CD14-positive monocyte (primary cell): ENCODE data around the gene MTG2. TPM values are rescaled to one million over a fixed set of nuclear protein-coding genes. Genes with fewer than 3 reads are reported as not detected.

Experiments
- DNase-seq, 3 donors: peaks; one replicate each; pipeline ENCODE4 v3.0.0-alpha.2; 2011 to 2022
- H2AFZ ChIP-seq: 2 replicates; pipeline ENCODE4 v1.6.0; 2012; ENCODE audit warnings: mild to moderate bottlenecking, low read depth, low read length, inconsistent platforms; ENCODE audit not compliant: insufficient read depth, poor library complexity, severe bottlenecking
- H3K27ac ChIP-seq, 2 donors: 1 replicate in 1 of 2; 2 replicates in 1 of 2; pipeline ENCODE4 v1.5.1; 2012 to 2013; ENCODE audit warnings: low read length in 2 of 2, control low read depth in 1 of 2, inconsistent platforms in 1 of 2, low read depth in 1 of 2, mild to moderate bottlenecking in 1 of 2
- H3K27me3 ChIP-seq, 2 donors: one replicate each; pipeline versions ENCODE4 v1.6.0 to v1.6.1; 2011 to 2013; ENCODE audit warnings: low read length in 2 of 2; ENCODE audit not compliant: control insufficient read depth in 2 of 2, insufficient read depth in 2 of 2
- H3K36me3 ChIP-seq, 2 donors: replicated peaks in 1 of 2; 1 replicate in 1 of 2; 2 replicates in 1 of 2; pipeline versions ENCODE4 v1.5.1 to v1.6.1; 2012 to 2013; ENCODE audit warnings: low read length in 2 of 2, control low read depth in 1 of 2, inconsistent platforms in 1 of 2, mild to moderate bottlenecking in 1 of 2; ENCODE audit not compliant: insufficient read depth in 2 of 2, control insufficient read depth in 1 of 2
- H3K4me1 ChIP-seq, 2 donors: 1 replicate in 1 of 2; 2 replicates in 1 of 2; pipeline versions ENCODE4 v1.5.1 to v1.6.1; 2012 to 2013; ENCODE audit warnings: low read length in 2 of 2, control low read depth in 1 of 2, inconsistent platforms in 1 of 2, mild to moderate bottlenecking in 1 of 2, moderate library complexity in 1 of 2; ENCODE audit not compliant: insufficient read depth in 2 of 2, control insufficient read depth in 1 of 2
- H3K4me2 ChIP-seq: replicated peaks from 2 replicates; pipeline ENCODE3; 2012; ENCODE audit warnings: low read length, moderate library complexity, mild to moderate bottlenecking; ENCODE audit not compliant: poor library complexity, severe bottlenecking; ENCODE audit errors: extremely low read depth
- H3K4me3 ChIP-seq, 3 experiments: fragments of 200-600 bp in 1 of 3; sonication (generic) in 1 of 3; replicated peaks in 1 of 3; 1 replicate in 2 of 3; 2 replicates in 1 of 3; pipeline ENCODE4 v1.5.1; 2011 to 2013; ENCODE audit warnings: low read length in 3 of 3, mild to moderate bottlenecking in 3 of 3, control low read depth in 2 of 3, low read depth in 2 of 3, inconsistent platforms in 1 of 3, moderate library complexity in 1 of 3
- H3K79me2 ChIP-seq: 2 replicates; pipeline ENCODE4 v1.6.0; 2012; ENCODE audit warnings: mild to moderate bottlenecking, control low read depth, inconsistent platforms, low read length, moderate library complexity; ENCODE audit not compliant: insufficient read depth
- H3K9ac ChIP-seq: 2 replicates; pipeline ENCODE4 v1.6.0; 2017; ENCODE audit warnings: low read length, mild to moderate bottlenecking; ENCODE audit not compliant: insufficient read depth, poor library complexity, severe bottlenecking
- H3K9me3 ChIP-seq, 2 donors: replicated peaks in 1 of 2; 1 replicate in 1 of 2; 2 replicates in 1 of 2; pipeline versions ENCODE4 v1.5.1 to v1.6.1; 2012 to 2013; ENCODE audit warnings: low read length in 2 of 2, control low read depth in 1 of 2; ENCODE audit not compliant: control insufficient read depth in 1 of 2, insufficient read depth in 1 of 2
- H4K20me1 ChIP-seq: 2 replicates; pipeline ENCODE4 v1.6.0; 2012; ENCODE audit warnings: mild to moderate bottlenecking, low read length, control low read depth, moderate library complexity; ENCODE audit not compliant: insufficient read depth
- H3K27ac Mint-ChIP-seq, 7 donors: one replicate each; pipeline ENCODE4 v1.8.0; 2020; ENCODE audit warnings: mild to moderate bottlenecking in 7 of 7, mixed read lengths in 7 of 7, moderate library complexity in 6 of 7, inconsistent platforms in 2 of 7
- H3K27me3 Mint-ChIP-seq, 3 donors: one replicate each; pipeline ENCODE4 v1.8.0; 2021 to 2022; ENCODE audit warnings: low read depth in 3 of 3, mild to moderate bottlenecking in 3 of 3, mixed read lengths in 3 of 3, moderate library complexity in 3 of 3, inconsistent platforms in 1 of 3
- H3K36me3 Mint-ChIP-seq, 2 donors: one replicate each; pipeline ENCODE4 v1.8.0; 2020; ENCODE audit warnings: mixed read lengths in 2 of 2, inconsistent platforms in 1 of 2, mild to moderate bottlenecking in 1 of 2
- H3K4me1 Mint-ChIP-seq: one replicate; pipeline ENCODE4 v1.8.0; 2020; ENCODE audit warnings: mild to moderate bottlenecking, mixed read lengths
- H3K4me3 Mint-ChIP-seq, 2 donors: one replicate each; pipeline ENCODE4 v1.8.0; 2020; ENCODE audit warnings: mild to moderate bottlenecking in 2 of 2, mixed read lengths in 2 of 2, moderate library complexity in 1 of 2
- H3K9me3 Mint-ChIP-seq, 7 donors: one replicate each; pipeline ENCODE4 v1.8.0; 2020 to 2022; ENCODE audit warnings: mixed read lengths in 7 of 7, mild to moderate bottlenecking in 6 of 7, moderate library complexity in 6 of 7, inconsistent platforms in 2 of 7
- CTCF ChIP-seq: fragments of 200-600 bp; IDR thresholded peaks from one replicate; pipeline ENCODE4 v1.8.0; 2022; ENCODE audit warnings: antibody characterized with exemption, mild to moderate bottlenecking
- WGBS: methylation state at CpG from one replicate; pipeline ENCODE4 v1.1.5; 2013; ENCODE audit warnings: missing lambda C conversion rate; ENCODE audit not compliant: insufficient coverage; 5-methylcytosine and 5-hydroxymethylcytosine counted together
- intact Hi-C, 2 donors: fragments of 100-400 bp; cut with micrococcal nuclease; formaldehyde crosslinking; loops; one replicate each; pipeline versions ENCODE4 v1.15.0 to v1.15.1; 2023
- polyA plus RNA-seq, 3 donors: library from polyadenylated mRNA; depleted of rRNA in 1 of 3; unstranded in 2 of 3; stranded (reverse) in 1 of 3; fragments of 300-500 nt in 2 of 3; fragments of >200 nt in 1 of 3; fragmentation: Illumina TruSeq in 2 of 3; gene quantifications; 1 replicate in 2 of 3; 2 replicates in 1 of 3; pipeline ENCODE4 v1.2.3, GENCODE V29; 2012 to 2021

Gene MTG2
- polyA plus RNA-seq, 3 donors = 10.8 to 16.1 (median 14.9) TPM

GRCh38 chr20:62222266-62222850 lies 39.5 kb downstream of the MTG2 start:
- Histone ChIP-seq H3K4me3 (no peak overlapping the region), H3K9me3 (peaks cover 0 to 3% of the 10 kb centered on the region in 2 donors), H4K20me1 (no peaks in the 10 kb centered on the region), H3K9ac (no peak overlapping the region), H3K79me2 (no peaks in the 10 kb centered on the region), H3K27ac (no peak overlapping the region), H3K4me2 (no peak overlapping the region), H3K27me3 (peaks cover 6 to 43% of the 10 kb centered on the region in 2 donors), H3K4me1 (no peaks in the 10 kb centered on the region), H2AFZ (no peak overlapping the region), H3K36me3 (no peaks in the 10 kb centered on the region)
- 89% methylated on average over 18 of the region's 18 CpGs for WGBS
- no peaks in the 10 kb centered on the region for H3K4me1 Mint-ChIP-seq
- H3K27me3 Mint-ChIP-seq = peaks cover 33 to 69% (median 65%) of the 10 kb centered on the region in 3 donors
- intact Hi-C loops = no loop called here
- H3K4me3 Mint-ChIP-seq = no peak overlapping the region
- TF ChIP-seq CTCF = no peak
- H3K27ac Mint-ChIP-seq = no peak overlapping the region
- no peak for DNase-seq
- H3K36me3 Mint-ChIP-seq = no peaks in the 10 kb centered on the region
- H3K9me3 Mint-ChIP-seq = peaks cover 0 to 5% (median 1%) of the 10 kb centered on the region in 7 donors

- H3K4me3 ChIP-seq = no peak overlapping the region
- no peaks in the 10 kb centered on the region for H4K20me1 ChIP-seq
- peaks cover 6 to 39% of the 10 kb centered on the region in 2 donors for H3K27me3 ChIP-seq
- Mint-ChIP-seq H3K27ac (no peak overlapping the region), H3K9me3 (peaks cover 0 to 5% (median 1%) of the 10 kb centered on the region in 7 donors), H3K36me3 (no peaks in the 10 kb centered on the region), H3K27me3 (peaks cover 33 to 65% (median 65%) of the 10 kb centered on the region in 3 donors), H3K4me3 (no peak overlapping the region), H3K4me1 (no peaks in the 10 kb centered on the region)
- no peaks in the 10 kb centered on the region for H3K79me2 ChIP-seq
- no peak overlapping the region for H3K9ac ChIP-seq
- DNase-seq = no peak
- intact Hi-C loops = no loop called here
- H3K27ac ChIP-seq = no peak overlapping the region
- no peaks in the 10 kb centered on the region for H3K4me1 ChIP-seq
- peaks cover 0 to 3% of the 10 kb centered on the region in 2 donors for H3K9me3 ChIP-seq
- TF ChIP-seq CTCF = no peak
- no peaks in the 10 kb centered on the region for H3K36me3 ChIP-seq
- no peak overlapping the region for H3K4me2 ChIP-seq
- WGBS = 80% methylated on average over 5 of the region's 13 CpGs
- H2AFZ ChIP-seq = no peak overlapping the region
Observed at GRCh38 chr20:62222972-62223371, 40.1 kb downstream of the MTG2 start.
